Suprapubic skin (tissue), 3 donors: Measurements from ENCODE around the gene SYNDIG1.

ENCODE experiments used
- EP300 ChIP-seq: sonication (generic); formaldehyde crosslinking; IDR thresholded peaks from one replicate; pipeline ENCODE4 v1.6.1; 2017; ENCODE audit warnings: antibody characterized with exemption
- POLR2A ChIP-seq, 2 donors: fragments of 450-650 bp; IDR thresholded peaks; one replicate each; pipeline ENCODE4 v1.6.1; 2017; ENCODE audit warnings: antibody characterized with exemption in 2 of 2, mild to moderate bottlenecking in 2 of 2, moderate library complexity in 2 of 2
- TF ChIP-seq, protein P1 (sequence below), 2 donors: fragments of 200-600 bp in 1 of 2; fragments of 450-650 bp in 1 of 2; sonication (generic) in 1 of 2; IDR thresholded peaks; one replicate each; pipeline ENCODE4 v1.5.1; 2016 to 2019; ENCODE audit warnings: antibody characterized with exemption in 2 of 2, mild to moderate bottlenecking in 1 of 2, moderate library complexity in 1 of 2

DNA sequence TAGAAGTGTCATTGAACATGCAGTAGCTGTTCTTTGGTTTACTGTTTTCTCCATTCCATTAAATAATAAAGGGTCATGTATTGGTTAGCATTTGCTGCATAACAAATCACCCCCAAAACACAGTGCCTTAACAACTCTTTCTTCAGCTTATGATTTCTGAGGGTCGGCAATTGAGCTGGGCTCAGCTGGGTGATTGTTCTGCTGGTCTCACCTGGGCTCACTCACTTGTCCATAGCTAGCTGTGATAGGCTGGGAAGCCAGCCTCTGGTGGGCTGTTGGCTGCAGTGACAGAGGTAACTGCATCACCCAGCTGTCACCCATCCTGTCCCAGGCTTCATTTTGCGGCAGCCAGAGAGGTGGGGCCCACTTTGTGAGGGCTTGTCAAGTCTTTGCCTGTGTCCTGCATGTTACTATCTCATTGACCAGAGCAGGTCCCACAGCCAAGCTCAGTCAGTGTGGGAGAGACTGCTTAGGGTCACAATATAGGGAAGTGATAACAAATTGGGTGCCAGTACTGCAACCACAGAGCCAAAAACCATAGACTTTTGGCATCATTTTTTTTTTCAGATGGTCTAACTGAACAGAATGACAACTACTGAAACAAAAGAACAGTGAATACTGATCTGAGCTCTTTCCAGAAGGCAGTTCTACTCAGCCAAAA lies 76.9 kb downstream of the SYNDIG1 start:
- TF ChIP-seq, protein P1, sequence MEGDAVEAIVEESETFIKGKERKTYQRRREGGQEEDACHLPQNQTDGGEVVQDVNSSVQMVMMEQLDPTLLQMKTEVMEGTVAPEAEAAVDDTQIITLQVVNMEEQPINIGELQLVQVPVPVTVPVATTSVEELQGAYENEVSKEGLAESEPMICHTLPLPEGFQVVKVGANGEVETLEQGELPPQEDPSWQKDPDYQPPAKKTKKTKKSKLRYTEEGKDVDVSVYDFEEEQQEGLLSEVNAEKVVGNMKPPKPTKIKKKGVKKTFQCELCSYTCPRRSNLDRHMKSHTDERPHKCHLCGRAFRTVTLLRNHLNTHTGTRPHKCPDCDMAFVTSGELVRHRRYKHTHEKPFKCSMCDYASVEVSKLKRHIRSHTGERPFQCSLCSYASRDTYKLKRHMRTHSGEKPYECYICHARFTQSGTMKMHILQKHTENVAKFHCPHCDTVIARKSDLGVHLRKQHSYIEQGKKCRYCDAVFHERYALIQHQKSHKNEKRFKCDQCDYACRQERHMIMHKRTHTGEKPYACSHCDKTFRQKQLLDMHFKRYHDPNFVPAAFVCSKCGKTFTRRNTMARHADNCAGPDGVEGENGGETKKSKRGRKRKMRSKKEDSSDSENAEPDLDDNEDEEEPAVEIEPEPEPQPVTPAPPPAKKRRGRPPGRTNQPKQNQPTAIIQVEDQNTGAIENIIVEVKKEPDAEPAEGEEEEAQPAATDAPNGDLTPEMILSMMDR (IDR thresholded peaks at IDR 0.05), result no peak
- TF ChIP-seq POLR2A (IDR thresholded peaks at IDR 0.05) (no peak), EP300 (no peak)
